Stimulated activated CD4-positive, alpha-beta T cell treated with anti-CD3 and anti-CD28 coated beads, TNF-alpha, amount 100 ng/mL, for 24 hours (primary cell): ENCODE data around the gene XPR1.
"Not testable (repeated sequence)": the region's sequence is repeated elsewhere in the genome, so short reads cannot be mapped to it uniquely, and the experiment has no call there.

Source experiments
- DNase-seq, 3 experiments: peaks; one replicate each; pipeline ENCODE4 v3.0.0-alpha.2; 2020; ENCODE audit warnings: low read depth in 3 of 3

XPR1 gene

DNA sequence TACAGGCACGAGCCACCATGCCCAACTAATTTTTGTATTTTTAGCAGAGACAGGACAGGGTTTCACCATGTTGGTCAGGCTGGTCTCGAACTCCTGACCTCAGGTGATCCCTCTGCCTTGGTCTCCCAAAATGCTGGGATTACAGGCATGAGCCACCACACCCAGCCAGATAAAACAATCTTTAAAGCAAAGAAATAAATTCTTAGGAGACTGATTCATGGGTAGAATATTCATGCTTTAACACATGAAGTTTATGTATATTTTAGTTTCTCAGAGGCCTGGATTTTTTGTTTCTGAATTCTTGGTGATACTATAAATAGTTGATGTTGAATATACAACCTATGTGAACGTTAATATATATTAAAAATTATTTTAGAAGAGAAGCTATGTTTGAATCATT lies 153.5 kb downstream of the XPR1 start:
- no peak for DNase-seq

DNA sequence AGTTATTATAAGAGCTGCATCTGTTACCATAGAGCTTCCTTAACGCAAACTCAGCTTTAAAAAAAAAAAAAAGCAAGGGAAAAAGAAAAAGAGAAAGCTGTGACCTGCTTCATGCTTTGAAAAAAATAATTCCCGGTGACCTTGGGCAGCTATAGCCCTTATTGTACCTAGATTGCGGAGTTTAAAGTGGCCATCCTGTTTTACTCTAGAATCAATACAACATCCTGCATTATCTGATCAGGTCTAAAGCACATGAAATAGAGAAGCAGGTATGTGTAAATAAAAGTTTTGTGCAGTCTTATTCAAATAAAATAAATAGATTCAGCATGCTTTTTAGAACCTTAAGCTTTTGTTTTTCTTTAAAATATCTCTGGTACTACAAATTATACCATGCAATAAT lies 154.1 kb downstream of the XPR1 start:
- DNase-seq: no peak

DNA sequence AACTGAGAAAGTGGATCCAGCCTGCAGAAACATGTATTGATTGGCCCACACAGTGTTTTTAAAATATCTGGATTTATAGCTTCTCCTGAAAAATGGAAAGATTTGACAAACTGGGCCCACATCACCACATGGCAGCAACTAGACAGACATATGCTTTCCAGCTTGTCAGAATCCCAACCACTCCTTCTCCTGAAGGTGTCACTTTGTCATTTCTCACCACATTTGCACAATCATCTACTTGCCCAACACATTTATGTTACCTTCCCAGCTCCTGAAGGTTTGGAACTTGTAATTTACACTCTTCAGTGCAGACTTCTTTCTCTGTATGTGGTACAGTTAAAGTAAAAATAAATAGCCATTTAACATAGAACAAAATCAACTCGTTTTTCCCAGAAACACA lies 154.8 kb downstream of the XPR1 start:
- no peak for DNase-seq

DNA sequence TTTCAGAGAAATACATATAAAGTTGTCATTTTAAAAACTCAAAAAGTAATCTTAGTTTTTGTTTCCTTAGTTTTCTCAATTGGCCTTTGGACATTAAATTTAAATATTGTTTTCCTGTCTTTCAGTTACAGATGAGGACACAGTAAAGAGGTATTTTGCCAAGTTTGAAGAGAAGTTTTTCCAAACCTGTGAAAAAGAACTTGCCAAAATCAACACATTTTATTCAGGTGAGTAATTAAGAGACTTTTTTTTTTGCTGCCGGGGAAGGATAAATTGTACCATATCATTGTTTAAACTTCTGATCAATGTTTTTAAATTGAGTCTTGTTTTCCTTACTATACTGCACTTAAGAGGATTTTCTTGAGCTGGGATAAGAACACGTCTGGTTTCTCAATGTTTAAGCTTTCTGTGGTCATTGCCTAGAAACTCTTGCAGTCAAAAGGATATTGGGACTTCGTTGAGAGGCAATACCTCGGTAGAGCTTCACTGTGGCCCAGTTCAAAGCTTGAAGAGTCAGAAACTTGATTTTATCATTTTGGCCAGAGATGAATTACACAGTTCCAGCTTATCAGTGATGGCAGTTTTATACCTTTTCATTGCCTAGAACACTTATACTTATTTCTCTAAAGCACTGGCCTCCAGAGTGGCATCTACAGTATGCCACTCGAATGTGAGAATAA lies 155.9 kb downstream of the XPR1 start:
- DNase-seq: no peak

DNA sequence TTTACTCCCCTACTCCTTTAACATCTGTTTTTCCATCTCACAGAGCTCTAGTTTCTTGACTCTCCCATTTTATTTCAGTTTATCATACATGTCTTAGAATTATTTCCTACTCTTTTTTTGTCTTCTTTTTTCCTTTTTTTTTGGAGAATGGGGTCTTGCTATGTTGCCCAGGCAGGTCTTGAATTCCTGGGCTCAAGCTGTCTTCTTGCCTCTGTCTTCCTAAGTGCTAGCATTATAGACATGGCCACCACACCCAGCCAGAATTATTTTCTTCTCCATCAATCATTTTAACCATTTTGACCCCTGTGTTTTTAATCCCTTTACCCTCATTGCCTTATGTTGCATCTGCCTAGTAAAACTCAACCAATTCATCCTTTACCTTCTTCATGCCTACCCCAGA lies 157.6 kb downstream of the XPR1 start:
- DNase-seq: no peak

DNA sequence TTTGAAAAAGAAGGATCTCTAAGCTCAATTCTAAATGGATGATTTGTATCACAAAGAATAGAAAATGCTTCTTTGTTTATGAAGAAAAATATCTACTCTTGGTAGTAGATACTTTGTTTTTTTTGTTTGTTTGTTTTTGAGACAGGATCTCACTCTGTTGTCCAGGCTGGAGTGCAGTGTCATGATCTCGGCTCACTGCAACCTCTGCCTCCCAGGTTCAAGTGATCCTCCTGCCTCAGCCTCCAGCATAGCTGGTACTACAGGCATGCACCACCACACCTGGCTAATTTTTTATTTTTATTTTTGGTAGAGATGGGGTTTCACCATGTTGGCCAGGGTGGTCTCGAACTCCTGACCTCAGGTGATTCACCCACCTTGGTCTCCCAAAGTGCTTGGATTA lies 159.3 kb downstream of the XPR1 start:
- not testable (repeated sequence) for DNase-seq

DNA sequence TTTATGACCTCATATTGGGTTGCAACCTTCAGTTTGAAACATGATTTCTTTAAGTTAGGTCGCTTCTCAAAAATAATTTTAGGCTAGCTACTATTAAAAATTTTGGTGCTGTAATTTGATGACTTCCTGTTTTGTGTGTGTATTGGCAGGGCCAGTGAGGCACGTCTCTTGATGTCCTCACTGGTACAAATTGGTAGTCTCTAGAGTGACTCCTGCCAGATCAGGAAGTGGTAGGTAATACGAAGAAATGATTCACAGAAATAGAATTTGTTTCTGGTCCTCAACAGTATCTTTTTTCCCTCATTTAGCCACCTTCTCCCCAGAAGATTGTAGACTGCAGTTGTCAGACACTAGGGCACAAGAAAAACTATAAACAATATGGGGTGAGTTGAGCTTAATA lies 160.0 kb downstream of the XPR1 start:
- DNase-seq: no peak

DNA sequence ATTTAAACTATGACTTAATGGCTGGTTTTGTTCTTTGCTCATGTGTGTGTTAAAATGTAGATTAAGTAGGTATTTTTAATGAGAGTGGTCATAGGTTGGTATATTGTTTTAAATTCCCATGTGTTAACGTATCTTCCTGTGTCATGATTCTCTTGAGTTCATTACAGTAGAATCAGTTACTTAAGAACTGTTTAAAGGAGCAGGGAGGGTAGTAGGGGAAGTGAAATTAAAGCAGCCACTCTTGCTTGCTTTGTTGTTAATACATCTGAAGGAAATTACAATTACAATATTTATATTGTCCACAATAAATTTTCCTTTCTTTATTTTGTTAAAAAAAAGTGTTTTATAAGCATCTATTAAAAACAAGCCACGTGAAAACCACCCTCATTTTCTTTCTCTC lies 161.6 kb downstream of the XPR1 start:
- DNase-seq: no peak

DNA sequence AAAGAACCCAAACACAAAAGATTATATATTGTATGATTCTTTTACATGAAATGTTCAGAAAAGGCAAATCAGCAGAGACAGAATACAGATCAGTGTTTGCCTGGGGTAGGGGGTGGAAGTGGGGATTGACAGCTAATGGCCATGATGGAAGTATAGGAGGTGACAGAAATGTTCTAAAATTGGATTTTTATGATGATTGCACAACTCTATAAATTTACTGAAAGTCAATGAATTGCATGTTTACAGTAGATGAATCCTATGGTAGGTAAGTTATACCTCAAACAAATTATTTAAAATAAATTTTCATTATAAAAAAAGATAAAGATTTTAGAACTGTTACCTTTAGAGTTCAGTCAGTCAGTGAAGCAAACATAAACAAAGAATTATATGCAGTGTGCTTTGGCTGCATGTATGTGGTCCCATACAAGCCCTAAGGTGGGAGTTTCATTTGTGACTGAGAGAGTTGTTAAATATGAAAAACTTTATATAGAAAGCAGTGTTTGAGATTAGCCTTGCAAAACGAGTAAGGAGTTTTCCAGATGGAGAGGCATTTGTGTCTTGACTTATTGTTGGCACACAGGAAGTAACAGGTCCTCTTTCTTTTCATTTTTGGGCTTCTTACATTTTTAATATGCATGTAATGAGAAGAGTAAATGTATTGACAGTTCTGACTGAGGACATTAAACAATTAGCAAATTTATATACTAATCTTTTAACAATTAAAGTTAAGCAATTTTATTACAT lies 165.2 kb downstream of the XPR1 start:
- no peak for DNase-seq

DNA sequence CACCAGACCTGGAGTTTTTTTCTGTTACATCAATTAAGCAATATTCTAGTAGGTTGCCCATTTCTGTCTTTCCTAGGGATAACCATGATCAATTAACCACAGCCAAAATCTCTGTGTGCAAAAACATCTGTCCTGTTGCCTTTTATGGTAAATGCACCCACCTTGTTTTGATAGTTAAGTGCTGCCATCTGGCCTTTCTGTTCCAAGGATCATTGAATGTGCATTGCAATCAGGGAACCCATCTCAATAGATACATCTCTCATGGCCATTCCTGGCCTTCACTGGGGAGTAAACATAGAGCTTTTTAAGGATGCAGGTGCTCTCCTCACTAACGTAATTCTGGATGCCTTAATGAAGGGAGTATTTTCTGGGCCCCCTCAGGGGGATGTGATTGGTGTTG lies 169.1 kb downstream of the XPR1 start:
- no peak for DNase-seq

DNA sequence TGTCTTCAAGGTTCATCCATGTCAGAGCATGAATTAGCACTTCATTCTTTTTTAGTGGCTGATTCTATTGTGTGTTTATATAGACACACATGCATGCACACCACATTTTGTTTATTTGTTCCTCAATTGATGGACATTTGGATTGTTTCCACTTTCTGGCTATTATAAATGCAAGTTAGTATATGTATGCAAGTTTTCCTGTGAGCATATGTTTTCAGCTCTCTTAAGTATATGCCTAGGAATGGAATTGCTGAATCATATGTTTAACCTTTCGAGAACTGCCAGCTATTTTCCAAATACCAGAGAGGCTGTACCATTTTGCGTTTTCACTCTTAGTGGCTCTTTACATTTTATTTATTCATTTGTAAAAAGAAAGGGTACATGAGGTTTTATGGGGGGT lies 171.0 kb downstream of the XPR1 start:
- DNase-seq: no peak

DNA sequence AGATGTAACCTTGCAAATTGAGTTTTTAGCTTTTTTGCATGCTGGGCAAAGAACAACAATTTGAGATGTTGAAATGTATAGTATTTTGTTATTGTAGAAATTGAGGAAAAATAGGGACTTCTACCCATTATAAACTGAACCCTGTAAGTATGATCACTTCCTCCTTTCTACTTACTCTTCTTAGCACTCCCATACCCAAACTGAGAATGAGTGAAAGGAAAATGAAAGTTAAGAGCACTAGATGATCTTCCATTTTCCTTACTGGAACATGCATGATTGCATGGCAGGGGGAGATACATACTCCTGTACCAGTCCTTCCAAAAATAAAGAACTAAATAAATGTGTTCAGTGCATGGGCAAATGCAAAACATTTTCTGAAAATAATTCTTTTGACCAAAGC lies 173.5 kb downstream of the XPR1 start:
- no peak for DNase-seq

DNA sequence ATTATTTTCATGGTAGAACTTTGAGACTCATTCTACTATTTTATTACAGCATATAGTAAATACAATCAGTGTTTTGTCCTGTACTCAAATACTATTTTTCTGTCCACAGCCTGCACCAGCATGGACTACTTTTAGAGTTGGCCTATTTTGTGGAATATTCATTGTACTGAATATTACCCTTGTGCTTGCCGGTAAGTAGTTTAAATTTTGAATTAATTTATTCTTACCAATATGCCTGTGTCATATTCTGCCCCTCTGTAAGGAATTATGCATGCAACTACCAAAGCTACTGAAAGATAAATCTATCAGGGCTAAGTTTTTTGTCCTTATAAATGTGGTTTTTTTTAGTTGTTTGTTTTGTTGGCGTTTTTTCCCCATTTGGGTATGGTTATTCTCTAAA lies 179.5 kb downstream of the XPR1 start:
- no peak for DNase-seq

DNA sequence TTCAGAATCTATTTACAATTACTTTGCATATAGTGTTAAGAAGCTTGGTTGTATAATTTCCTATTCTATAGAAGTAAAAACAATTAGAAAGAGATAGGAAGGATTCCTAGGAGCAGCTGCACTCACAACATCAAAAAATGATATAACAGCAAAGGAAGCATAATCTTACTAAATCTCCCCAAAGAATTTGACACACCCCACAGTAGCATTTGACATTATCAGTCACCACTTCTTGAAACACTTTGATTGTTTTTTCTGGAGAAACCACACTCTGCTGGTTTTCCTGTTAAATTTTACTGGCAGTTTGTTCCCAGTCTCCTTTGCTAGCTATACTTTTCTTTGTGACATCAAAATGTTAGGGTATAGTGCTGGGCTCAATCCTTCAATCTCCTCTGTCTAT lies 180.1 kb downstream of the XPR1 start:
- DNase-seq: no peak

DNA sequence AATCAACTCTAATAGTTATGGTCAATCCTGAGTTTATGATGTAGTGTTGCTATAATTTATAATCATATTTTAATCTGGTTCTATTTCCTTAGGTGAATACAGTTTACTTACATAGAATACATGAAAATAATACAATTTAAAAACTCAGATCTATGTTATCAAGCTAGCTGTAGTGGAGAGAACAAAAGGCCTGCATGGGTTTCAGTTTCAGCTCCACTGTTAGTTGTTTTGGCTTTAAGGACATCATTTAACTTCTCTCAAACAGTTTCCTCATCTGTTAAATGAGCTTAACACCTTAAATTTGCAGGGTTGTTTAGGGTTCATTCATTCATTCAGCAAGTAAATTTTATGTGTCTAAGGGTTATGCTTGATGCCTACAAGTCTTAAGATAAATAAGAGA lies 182.4 kb downstream of the XPR1 start:
- DNase-seq: no peak

DNA sequence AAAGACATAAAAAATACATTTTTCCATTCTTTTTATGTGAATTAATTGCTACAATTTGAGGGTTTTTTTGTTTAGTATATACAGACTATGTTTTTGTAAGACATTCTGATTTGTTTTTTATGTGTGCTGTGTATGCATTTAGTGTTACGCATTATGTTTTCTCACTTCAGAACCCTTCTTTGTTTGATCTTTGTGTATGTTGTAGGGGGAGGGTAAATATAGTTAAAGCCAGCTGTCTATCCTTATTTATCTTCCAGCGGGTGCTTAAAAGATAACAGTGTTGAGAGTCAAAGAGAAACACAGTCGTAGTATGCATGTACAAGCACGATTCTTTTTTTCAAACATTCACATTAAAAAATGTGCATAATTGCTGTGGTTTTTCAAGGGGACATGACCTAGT lies 183.4 kb downstream of the XPR1 start:
- no peak for DNase-seq

DNA sequence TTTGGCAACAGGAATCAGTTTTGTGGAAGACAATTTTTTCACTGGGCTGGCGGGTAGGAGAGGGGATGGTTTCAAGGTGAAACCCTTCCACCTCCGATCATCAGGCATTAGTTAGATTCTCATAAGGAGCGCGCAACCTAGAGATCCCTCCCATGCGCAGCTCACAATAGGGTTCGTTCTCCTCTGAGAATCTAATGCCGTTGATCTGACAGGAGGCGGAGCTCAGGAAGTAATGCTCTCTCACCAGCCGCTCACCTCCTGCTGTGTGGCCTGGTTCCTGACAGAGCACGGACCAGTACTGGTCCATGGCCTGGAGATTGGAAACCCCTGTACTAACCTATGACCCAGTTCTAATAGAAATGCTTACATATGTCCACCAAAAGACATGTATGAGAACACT lies 184.3 kb downstream of the XPR1 start:
- DNase-seq: no peak

DNA sequence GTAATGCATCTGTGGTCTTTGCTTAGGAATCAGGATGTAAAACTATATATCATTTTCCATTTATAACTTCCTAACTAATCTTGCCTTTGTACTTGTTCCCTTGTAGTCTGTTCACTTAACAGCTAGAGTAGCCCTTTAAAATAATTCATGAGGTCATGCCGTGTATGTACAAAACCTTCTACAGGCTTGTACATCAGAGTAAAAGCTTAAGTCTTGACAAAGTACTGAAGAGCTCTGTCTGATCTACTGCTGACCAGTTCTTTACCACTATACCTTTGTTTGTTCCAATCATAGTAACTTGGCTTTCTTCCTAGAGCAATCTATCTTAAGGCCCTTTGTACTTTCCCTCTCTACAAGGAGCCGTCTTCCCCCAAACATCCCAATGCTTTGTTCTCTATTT lies 190.1 kb downstream of the XPR1 start:
- no peak for DNase-seq

DNA sequence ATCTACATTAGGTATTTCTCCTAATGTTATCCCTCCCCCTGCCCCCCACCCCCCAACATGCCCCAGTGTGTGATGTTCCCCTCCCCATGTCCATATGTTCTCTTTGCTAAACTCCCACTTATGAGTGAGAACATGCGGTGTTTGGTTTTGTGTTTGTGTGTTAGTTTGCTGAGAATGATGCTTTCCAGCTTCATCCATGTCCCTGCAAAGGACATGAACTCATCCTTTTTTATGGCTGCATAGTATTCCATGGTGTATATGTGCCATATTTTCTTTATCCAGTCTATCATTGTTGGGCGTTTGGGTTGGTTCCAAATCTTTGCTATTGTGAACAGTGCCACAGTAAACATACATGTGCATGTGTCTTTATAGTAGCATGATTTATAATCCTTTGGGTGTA lies 199.7 kb downstream of the XPR1 start:
- DNase-seq: not testable (repeated sequence)

DNA sequence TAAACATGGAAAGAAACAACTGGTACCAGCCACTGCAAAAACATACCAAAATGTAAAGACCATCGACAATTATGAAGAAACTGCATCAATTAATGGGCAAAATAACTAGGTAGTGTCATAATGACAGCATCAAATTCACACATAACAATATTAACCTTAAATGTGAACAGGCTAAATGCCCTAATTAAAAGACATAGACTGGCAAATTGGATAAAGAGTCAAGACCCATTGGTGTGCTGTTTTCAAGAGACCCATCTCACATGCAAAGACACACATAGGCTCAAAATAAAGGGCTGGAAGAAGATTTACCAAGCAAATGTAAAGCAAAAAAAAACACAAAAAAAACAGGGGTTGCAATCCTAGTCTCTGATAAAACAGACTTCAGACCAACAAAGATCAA lies 201.4 kb downstream of the XPR1 start:
- not testable (repeated sequence) for DNase-seq

DNA sequence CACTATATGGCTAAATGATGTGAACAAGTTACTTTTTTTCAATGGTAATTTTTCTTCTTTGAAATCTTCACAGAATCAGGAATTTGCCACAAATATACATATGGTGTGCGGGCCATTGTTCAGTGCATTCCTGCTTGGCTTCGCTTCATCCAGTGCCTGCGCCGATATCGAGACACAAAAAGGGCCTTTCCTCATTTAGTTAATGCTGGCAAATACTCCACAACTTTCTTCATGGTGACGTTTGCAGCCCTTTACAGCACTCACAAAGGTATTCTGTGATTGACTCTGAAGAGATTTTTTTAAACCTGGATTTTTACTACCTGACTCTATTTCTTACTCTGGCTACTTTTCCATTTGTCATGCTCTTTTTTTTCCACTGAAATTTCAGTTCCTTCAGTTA lies 204.6 kb downstream of the XPR1 start:
- DNase-seq: no peak

DNA sequence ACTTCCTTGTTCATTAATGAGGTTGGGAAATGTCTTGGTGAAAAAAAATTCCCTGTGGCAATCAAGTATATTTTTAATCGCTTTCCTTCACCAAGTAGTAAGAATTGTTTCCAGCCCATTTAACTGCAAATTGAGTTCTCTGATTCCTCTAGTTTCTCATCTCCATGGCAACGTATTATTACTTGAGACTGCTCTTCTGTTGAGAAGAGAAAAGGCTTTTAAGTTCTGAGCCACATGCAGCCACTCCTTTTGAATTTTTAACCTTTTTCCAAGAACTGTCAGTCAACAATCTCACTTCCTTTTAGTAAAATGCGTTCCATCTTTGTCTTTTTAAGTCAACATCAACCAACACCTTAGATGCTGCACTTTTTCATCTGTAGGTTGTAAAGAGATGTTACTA lies 205.2 kb downstream of the XPR1 start:
- DNase-seq: no peak

DNA sequence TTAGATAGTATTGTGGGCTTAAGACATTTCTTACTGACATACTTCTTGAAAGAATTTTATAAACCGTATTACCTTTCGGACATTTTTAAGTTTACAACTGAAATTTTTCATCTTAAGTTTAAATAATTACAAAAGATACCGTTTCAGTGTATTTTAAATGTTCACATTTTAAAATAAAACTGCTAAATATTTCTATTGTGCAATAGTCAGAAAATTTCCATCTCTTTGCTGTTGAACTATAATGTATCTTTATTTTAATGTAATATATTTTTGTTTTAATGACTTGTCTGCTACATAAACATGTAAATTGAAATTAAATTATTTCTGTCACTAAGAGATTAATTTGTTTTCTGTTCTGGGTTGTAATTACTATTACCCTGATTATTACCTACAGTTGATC lies 206.7 kb downstream of the XPR1 start:
- no peak for DNase-seq

DNA sequence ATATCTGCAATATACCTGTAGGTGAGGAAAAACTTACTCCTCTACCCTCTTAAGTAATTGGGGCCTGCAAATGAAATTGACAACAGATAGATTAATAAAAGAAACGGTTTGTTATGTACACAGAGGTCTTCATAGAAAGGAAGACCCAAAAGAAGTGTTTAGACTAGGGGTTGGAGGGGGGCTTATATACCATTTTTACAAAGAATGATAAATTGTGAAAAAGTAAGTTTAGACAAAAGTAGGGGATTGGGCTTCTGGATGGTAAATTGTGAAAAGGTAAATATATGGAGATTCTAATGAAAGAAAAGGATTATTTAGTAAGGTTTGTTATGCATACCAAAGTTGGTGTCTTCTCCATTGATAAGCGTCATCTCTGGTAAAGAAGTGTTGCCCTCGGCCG lies 207.7 kb downstream of the XPR1 start:
- DNase-seq: no peak
